Stimulated activated CD4-positive, alpha-beta T cell treated with anti-CD3 and anti-CD28 coated beads, TNF-alpha, amount 100 ng/mL, for 1 hour (primary cell): ENCODE measurements around the gene POP7.
"Not testable (repeated sequence)": the region's sequence is repeated elsewhere in the genome, so short reads cannot be mapped to it uniquely, and the experiment has no call there.

Experiments
- DNase-seq, 3 donors: peaks; one replicate each; pipeline ENCODE4 v3.0.0-alpha.2; 2020; ENCODE audit warnings: low read depth in 3 of 3, low spot score in 1 of 3

The POP7 gene

DNA sequence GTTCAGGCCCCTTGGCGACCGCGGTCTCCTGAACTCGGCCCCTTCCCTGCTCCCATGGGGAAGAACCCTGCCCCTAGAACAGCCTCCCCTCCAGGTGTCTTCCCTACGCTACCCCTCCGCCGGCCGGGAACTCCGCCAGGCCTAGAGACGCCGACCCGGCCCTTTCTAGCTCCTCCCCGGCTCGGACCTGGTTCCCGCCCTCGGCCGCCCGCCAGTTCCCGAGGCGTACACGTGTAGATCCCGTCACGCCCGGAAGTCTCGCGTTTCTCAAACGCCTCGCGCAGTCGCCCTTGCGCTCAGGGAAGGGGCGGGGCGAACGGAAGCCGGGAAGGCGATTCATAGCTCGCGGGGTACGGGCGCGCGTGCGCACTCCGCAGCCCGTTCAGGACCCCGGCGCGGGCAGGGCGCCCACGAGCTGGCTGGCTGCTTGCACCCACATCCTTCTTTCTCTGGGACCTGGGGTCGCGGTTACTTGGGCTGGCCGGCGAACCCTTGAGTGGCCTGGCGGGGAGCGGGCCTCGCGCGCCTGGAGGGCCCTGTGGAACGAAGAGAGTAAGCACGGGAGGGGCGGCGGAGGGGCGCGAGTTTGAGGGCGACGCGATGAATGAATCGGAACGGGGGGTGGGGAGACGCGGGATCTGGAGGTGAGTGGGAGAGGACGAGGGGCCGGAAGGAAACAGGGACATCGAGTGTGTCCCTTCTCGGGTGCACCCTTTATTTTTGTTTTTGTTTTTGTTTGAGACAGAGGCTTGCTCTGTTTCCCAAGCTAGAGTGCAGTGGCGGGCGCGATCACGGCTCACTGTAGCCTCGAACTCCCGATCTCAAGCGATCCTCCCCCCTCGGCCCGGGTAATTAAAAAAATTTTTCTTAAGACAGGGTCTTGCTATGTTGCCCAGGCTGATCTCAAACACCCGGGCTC is at the start of gene POP7:
Gene POP7, plus strand, starts transcription at position 369 of the 919 bp plus-strand sequence. CDS start 710 bp downstream, outside the sequence.
- peak; percentile 96 to 98 (median 97) for DNase-seq

DNA sequence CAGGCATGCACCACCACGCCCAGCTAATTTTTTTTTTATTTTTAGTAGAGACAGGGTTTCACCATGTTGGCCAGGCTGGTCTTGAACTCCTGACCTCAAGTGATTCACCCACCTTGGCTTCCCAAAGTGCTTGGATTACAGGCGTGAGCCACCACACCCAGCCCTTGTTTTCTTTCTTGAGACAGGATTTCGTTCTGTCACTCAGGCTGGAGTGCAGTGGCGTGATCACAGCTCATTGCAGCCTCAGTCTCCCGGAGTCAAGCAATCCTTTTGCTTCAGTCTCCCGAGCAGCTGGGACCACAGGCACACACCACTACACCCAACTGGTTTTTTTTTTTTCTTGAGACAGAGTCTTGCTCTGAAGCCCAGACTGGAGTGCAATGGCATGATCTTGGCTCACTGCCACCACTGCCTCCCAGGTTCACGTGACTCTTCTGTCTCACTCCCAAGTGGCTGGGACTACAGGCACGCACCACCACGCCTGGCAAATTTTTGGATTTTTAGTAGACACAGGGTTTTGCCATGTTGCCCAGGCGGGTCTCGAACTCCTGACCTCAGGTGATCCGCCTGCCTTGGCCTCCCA is 43.6 kb upstream of the POP7 start:
- DNase-seq, result not testable (repeated sequence)

DNA sequence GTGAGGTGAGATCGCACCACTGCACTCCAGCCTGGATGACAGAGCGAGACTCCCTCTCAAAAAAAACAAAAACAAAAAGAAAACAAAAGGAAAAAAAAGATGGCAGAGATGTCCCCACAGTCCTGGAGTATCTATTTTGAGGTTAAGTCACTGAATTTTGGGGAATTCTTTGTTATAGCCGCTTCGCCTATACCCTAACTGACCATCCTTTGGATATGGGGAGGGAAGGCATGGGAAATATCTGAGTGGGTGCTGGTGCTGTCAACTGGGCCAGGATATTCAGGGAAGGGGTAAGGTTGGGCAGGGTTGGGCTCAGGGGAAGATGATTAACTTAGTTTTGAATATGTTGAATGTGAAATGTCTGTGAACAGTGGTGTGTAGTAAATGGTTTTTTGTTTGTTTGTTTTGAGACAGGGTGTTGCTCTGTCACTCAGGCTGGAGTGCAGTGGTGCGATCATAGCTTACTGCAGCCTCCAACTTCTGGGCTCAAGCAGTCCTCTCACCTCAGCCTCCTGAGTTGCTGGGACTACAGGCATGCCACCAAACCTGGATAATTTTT is 40.7 kb upstream of the POP7 start:
- DNase-seq, result no peak

DNA sequence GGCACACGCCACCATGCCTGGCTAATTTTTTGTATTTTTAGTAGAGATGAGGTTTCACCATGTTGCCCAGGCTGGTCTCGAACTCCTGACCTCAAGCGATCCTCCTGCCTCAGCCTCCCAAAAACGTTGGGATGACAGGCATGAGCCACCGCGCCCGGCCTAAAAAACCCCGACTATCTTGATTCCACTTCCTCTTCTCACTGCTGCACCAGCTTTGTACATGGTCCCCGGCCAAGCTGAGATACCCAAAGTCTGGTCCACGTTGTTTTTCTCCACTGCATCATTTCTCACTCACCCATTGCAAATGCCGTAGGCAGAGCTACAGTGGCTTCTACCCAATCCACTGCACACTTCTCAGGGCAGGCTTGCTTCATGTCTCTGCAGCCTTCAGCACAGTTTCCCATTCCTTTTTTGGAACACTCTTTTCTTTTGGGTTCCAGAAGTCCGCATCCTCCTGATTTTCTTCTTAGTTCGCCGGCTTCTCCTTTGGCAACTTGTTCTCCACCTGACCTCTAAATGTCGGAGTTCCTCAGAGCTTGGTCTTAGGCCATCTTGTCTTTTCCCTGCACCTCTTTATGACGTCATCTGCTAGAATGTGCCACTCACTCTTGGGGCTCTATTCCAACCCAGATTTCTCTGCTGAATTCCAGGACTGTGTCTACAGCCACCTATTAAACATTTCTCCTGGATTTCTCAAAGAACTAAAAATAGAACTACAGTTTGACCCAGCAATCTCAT is 38.4 kb upstream of the POP7 start:
- DNase-seq, result no peak

DNA sequence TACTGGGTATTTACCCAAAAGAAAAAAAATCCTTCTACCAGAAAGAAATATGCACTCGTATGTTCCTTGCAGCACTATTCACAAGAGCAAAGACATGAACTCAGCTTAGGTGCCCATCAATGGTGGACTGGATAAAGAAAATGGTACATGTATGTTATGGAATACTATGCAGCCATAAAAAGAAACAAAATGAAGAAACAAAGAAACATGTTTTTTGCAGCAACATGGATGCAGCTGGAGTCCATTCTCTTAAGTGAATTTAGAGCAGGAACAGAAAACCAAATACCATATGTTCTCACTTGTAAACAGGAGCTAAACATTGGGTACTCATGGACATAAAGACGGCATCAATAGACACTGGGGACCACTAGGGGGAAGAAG is 37.9 kb upstream of the POP7 start:
- DNase-seq, result no peak

DNA sequence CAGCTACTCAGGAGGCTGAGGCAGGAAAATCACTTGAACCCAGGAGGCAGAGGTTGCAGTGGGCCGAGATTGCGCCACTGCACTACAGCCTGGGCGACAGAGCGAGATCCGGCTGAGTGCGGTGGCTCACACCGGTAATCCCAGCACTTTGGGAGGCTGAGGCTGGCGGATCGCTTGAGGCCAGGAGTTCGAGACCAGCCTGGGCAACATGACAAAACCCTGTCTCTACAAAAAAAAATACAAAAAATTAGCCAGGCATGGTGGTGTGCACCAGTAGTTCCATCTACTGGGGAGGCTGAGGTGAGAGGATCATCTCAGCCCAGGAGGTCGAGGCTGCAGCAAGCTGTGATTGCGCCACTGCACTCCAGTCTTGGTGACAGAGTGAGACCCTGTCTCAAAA is 36.8 kb upstream of the POP7 start:
- DNase-seq, result not testable (repeated sequence)

DNA sequence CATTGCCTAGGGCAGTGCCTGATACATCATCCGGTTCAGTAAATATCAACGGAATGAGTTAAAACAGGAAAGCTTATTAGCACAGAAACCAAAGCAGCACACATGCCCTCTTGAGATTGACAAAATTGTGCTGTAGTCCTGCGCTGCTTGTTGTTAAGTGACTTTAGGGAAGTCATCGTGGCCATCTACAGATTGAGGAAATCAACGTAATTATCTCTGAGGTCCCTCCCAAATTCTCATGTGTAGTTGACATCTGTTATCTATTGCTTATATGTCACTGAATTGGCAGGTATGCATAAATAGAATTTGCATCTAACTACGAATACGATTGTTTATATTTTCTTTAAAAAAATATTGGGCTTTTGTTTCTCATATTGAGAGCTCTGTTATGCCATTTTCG is 35.8 kb upstream of the POP7 start:
- no peak for DNase-seq

DNA sequence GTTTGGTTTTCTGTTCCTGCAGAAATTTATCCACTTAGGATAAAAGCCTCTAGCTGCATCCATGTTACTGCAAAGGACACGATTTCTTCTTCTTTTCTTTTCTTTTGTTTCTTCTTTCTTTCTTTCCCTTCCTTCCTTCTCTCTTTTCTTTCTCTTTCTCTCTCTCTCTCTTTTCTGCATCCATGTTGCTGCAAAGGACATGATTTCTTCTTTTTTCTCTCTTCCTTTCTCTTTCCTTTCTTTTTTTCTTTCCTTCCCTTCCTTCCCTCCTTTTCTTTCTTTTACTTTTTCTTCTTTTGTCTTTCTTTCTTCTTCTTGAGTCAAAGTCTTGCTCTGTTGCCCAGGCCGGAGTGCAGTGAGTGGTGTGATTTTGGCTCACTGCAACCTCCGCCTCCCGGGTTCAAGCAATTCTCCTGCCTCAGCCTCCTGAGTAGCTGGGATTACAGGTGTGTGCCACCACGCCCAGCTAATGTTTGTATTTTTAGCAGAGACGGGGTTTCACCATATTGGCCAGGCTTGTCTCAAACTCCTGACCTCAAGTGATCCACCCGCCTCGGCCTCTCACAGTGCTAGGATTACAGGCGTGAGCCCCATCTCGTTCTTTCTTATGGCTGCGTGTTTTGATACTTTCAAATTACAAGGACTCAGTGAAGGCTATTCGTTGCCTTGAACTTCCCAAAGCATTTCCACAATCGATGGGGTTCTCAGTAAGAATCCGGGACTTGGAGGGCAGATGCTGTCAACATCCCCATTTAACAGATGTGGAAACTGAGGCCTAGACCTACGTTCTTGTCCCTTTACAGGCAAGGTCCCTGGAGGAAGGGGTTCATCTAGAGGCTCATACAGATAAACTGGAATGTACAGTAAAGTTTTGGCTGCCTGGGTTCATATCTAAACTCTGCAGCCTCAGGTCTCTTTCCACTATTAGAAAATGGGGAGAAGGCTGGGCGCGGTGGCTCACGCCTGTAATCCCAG is 34.3 kb upstream of the POP7 start:
- no peak for DNase-seq

DNA sequence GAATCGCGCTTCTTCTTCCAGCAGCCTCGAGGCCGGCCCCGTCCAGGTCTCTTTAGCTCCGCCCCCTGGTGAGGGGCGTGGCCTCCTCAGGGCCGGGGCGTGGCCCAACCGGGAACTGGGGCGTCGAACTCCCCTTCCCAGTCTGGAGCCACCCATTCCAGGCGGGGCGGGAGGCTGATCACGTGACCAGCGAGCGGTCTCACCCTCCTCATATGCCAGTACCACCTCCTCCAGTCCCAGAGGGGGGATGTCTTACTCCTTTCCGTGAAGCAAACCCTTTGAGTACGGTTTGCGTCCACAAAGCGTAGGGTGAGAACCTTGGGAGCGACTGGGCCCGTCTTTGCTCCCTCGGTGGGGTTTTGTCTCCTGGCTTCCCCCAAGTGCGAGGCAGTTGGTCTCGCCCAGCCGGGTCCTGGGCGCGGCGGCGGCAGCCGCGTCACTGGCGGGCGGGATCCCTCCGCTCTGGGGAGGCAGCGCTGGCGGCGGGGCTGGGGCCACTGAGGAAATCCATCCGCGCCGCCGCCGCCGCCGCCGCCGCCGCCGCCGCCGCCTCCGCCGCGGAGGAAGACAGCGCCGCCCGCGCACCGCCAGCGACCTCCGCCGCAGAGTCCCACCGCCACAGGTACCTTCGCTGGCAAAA is 32.5 kb upstream of the POP7 start, which contains the start of gene GNB2:
Gene GNB2, plus strand, starts transcription at position 439 of the 640 bp plus-strand sequence. CDS start 2,526 bp downstream, outside the sequence.
- peak; percentile 95 to 100 (median 96) for DNase-seq

DNA sequence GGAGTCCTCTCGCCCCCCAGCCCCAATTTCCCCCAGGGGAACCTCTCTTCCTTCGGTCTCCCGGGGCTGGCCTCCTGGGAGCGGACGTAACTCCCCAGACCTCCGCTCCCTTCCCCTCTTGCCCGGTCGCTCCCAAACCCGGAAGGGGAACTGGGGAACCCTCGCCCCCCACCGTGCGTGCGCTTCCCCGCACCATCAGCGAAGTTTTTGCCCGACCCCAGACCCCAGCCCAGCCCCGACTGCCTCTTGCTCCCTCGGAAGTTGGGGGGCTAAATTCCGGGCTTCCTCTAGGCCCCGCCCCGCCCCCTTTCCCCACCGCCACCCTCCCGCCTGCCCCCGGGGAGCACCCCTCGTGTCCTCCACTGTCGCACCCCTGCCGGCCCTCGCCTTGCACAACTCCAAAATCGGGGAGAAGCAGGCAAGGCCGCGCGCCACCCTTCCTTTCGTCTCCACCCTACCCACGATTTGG is 31.9 kb upstream of the POP7 start:
- DNase-seq, result no peak

DNA sequence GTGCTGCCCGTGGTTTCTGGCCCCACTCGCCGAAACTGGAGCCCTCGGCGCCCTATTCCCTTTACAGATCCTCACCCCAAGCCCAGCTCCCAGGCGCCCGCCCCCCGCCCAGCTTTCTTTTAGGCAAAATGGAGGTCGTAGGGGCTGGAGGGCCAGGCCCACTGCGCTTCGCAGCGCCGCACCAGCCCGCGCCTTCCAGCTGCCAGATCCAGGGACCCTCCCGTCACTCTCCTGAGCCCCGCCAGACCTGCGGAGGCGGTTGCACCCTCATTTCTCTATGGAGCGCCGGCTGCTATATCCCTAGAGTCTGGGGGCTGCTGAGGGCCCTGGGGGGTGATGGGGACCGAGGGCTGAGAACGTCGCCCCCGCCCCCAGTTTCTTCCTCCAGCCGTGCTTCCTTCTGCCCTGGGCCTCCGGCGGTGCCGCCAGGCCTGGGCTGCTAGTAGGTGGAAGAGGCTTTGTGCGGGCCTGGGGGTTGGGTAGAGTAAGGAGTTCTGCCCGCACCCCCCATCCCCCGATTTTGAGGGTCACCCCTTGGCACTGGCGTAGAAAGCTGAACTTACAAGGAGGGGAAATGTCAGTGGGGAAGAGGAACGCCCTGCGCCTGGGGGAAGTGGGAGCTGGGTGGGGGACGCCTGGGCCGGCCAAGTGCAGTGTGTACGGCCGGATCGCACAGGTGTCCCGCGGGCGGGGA is 31.4 kb upstream of the POP7 start:
- DNase-seq, result no peak

DNA sequence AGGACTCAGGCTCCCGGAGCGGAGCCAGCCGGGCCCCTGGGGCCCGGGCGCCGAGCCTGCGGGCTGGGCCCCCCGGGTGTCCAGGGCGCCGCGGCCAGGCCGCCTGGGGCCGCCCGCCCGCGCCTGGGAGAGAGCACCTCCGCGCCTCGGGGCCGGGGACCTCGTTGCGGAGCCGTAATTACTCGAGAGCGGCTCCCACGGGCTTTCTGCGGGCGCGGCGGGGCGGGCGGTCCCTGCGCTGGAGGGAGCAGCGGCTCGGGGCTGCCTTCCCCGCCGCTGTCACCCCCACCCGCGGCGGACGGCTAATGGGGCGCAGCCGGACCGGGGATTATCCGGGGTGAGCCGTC is 30.8 kb upstream of the POP7 start:
- DNase-seq, result no peak

DNA sequence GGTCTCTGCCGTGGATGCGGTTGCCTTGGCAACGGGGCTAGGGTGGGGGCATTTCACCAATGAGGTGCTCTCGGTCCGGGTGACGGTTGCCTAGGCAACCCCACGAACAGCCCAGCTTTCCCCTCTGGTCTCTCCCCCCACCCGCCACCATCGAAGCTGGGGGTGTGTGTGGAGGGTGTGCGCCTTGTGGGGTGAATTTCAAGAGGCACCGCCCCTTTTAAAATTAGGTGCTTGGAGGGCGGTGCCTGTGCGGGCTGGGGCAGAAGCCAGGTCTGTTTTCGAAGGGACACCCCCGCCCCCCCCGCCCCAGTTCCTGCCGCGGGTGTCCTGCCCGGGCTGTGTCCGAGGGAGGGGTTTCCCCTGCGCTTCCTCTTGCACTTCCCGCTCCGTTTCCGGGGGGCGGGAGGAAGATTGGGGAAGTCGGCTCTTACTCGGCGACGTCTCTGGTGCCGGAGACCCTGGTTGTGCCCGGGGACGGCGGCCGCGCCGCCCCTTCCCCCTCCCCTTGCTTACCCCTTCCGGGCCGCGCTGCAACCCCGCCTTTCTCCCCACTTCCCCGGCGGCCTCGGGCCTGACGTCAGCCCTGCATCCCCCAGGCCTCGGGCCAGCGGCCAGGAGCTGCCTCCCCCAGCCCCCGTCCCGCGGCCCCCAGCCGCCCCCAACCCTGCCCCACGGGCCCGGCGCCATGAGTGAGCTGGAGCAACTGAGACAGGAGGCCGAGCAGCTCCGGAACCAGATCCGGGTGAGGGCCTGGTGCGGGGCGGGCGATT is 30.2 kb upstream of the POP7 start:
- DNase-seq, result peak; percentile 52 to 78 (median 62)

DNA sequence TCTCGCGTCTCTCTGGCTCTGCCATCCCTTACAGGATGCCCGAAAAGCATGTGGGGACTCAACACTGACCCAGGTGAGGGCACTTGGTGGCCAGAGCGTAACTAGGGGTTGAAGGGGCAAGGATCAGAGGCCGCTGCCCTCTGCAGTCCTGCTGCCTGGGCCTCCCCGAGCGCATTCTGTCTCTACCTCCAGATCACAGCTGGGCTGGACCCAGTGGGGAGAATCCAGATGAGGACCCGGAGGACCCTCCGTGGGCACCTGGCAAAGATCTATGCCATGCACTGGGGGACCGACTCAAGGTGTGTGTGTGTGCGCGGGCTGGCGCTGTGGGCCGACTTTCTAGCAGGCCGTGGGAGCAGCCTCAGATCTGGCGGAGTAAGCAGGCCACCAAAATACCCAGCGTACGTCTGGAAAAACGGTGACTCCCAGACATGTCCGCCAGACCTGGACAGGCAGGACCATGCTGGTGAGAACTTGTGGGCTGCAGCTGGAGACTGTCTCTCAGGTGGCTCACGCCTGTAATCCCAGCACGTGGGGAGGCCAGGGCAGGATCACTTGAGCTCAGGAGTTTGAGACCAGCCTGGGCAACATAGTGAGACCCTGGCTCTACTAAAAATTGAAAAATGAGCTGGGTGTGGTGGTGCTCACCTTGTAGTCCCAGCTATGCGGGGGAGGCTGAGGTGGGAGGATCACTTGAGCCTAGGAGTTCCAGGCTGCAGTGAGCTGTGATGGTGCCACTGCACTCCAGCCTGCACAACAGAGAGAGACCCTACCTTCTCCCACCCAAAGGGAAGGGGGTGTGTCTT is 29.2 kb upstream of the POP7 start:
- DNase-seq, result no peak

DNA sequence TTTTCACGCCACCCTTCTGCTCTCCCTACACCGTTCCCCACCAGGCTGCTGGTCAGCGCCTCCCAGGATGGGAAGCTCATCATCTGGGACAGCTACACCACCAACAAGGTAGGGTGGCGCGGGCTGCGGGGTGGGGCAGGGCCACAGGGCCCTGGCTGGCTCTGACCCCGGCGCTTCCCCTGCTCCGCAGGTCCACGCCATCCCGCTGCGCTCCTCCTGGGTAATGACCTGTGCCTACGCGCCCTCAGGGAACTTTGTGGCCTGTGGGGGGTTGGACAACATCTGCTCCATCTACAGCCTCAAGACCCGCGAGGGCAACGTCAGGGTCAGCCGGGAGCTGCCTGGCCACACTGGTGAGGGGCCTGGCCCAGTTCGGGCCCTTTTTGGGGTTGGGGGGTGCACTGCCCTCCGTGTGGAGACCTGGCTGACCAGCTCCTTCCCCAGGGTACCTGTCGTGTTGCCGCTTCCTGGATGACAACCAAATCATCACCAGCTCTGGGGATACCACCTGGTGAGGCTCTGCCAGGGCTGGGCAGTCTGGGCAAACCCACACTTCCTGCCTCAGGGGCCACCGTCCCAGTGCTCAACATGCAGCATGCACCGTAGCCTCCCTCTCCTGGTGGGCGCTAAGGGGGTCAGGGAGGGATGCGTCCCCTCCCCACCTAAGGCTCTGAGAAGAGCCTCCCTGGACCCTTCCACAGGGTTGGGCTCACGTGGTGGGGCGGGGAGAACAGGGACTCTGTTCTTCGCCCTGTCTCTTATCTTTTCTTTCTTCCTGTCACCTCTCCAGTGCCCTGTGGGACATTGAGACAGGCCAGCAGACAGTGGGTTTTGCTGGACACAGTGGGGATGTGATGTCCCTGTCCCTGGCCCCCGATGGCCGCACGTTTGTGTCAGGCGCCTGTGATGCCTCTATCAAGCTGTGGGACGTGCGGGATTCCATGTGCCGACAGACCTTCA is 28.3 kb upstream of the POP7 start:
- no peak for DNase-seq

DNA sequence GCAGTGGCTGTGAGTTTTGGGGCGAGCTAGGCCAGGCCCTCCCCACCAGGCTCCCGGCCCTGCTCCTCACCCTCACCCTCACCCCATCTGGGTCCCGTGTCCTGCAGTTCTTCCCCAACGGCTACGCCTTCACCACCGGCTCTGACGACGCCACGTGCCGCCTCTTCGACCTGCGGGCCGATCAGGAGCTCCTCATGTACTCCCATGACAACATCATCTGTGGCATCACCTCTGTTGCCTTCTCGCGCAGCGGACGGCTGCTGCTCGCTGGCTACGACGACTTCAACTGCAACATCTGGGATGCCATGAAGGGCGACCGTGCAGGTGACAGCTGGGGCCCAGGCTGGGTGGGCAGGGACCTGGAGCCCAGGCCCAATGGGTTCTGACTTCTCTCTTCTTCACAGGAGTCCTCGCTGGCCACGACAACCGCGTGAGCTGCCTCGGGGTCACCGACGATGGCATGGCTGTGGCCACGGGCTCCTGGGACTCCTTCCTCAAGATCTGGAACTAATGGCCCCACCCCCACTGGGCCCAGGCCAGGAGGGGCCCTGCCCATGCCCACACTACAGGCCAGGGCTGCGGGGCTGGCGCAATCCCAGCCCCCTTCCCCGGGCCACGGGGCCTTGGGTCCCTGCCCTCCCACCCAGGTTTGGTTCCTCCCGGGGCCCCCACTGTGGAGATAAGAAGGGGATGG is 27.5 kb upstream of the POP7 start:
- DNase-seq, result no peak
